ENCODE data around the gene RERE.
"Not testable (repeated sequence)": the region's sequence is repeated elsewhere in the genome, so short reads cannot be mapped to it uniquely, and the experiment has no call there.

Gene RERE

DNA sequence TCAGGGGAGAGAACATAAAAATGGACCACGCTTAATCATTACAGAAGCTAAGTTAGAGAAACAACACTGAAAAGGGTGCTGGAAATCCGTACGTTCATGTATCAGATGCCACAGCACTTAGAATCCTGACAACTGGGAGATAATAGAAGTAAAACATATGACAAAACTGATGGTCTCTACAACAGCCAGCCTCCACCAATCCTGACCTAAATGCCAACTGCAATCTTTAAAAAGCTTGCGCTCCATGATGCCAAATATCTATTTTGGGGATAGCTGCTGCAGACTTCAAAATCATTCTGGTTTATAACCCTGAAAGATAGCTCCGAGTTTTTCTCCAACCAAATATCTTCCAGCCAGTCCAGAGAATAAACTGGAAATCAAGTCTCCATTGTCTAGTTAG is 178.3 kb downstream of the RERE start:
- DNase-seq (ENCODE audit: low spot score) = no peak

GRCh38 chr1:8633741-8634501 is 183.5 kb downstream of the RERE start:
- DNase-seq (ENCODE audit: low spot score) = no peak

- peak; percentile 86 for DNase-seq (ENCODE audit: low spot score)
These were observed 185.3 kb downstream of the RERE start for GRCh38 chr1:8632102-8632501.

DNA sequence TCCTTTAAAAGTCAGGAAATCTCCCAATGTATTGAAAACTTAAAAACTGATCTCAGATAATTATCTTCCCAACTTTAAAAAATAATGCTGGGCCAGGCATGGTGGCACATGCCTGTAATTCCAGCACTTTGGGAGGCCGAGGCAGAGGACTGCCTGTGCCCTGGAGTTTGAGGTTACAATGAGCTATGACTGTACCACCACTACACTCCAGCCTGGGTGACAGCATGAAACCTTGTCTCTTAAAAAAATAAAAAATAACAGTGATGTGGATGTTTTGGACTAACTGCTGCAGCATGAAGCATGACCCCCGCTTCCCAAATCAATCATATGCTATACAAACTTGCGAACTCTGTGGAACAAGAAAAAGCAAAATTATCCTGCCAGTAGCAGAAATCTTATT is 186.3 kb downstream of the RERE start:
- DNase-seq (ENCODE audit: low spot score) = no peak

- peak; percentile 91 for DNase-seq (ENCODE audit: low spot score)
These were observed 188.0 kb downstream of the RERE start for GRCh38 chr1:8629241-8630091.

GRCh38 chr1:8628606-8629005 is 188.8 kb downstream of the RERE start:
- no peak for DNase-seq (ENCODE audit: low spot score)

- DNase-seq (ENCODE audit: low spot score) = no peak
These were observed 189.7 kb downstream of the RERE start for GRCh38 chr1:8627728-8628127.

DNA sequence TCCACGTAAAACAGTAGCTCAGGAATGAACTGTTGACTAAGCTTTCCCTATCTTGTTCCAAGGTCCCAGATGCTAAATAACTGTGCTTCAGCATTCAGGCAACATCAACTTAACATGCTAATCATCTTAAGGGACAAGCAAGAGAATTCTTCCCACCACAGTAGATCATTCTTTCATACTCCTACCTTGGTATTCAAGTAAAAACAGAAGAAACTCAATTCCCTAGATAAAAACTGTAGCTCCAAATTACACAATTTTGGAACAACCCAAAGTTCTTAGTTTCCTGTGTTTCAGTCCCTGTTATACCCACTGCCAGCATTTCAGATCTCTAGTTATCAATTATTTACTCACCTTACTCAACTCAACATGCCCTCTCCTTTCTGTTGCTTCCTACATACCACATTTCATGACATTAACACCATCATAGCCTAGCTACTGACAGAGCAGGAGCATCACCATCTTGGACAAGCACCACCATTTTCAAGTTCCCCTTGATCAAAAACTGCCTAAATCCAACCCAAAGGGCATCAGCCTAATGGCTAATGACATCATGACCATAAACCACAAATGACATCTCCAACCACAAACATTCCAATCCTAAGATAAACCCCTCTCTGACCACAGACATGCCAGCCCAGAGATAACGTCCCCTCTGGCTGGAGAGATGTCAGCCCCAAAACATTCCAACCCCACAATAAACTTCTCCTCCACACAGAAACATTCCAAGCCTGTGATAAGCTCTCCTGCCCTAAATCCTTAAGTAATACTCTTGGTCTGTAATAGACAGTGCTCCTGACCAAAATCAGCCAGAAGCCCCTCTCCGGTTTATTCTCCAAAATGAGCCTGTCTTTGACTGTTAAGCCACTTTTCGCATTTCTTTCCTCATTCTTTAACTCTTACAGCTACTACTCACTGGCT is 191.2 kb downstream of the RERE start:
- DNase-seq (ENCODE audit: low spot score) = no peak

DNA sequence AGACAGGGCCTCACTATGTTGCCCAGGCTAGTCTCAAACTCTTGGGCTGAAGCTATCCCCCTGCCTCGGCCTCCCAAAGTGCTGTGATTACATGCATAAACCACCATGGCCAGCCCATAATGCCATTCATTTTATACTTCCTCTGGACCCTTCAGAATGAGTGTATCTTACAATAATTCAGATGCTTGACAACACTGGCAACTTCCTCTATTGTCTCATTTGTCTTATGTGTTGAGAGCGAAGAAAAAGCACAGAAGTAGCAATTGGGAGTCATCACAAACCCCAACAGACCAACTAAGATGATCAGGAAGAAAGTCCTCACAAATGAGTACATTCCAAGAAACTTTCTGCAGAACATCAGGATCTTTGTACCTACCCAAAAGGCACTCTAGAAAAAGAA is 191.9 kb downstream of the RERE start:
- DNase-seq (ENCODE audit: low spot score) = no peak

DNA sequence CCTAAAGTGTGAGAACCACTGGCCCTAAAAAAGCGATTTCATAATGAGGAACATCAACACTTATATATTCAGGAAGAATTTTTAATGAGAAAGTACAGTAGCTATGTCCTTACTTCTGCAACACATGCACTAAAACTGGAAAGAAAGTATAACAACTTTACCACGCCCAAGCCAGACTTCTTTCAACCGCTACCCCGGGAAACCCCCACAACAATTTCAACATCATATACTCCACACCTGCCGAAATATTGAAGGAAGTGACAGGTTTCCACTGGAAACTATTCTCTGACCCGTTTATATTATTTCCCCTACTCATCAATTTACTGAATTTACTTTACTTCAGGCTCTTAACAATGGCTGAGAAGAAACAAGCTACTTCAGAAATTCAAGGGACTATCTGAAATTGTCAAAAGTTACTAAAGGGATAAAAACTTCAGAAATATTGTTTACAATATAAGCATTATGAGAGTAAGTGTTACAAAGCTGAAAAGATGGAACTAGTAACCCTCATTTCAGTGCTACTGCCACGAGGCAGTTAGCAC is 193.7 kb downstream of the RERE start:
- DNase-seq (ENCODE audit: low spot score) = not testable (repeated sequence)

DNA sequence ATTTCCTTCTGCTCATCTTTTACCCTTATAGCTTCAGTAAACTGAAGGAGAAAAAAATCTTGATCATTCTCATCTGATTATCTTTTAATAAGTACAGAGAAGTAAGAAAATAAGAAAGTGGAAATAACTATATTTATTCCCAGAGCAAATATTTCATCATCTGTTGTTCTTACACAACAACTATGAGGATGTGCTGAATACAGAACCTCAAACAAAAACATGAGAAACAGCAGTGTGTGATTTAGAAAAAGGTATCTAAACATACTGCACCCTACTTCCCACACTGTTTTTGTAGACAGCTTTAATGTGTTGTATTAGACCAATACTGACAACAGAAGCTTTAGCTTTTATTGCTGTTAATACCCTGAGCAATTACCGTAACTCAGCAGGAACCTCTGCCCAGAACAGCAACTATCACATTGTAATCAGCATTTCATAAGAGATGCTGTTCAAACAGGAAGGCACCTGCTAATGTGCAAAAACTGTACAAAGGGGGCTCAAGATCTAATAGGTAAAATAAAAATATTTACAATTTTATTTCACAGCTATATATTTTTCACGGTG is 195.6 kb downstream of the RERE start:
- DNase-seq (ENCODE audit: low spot score) = not testable (repeated sequence)

DNA sequence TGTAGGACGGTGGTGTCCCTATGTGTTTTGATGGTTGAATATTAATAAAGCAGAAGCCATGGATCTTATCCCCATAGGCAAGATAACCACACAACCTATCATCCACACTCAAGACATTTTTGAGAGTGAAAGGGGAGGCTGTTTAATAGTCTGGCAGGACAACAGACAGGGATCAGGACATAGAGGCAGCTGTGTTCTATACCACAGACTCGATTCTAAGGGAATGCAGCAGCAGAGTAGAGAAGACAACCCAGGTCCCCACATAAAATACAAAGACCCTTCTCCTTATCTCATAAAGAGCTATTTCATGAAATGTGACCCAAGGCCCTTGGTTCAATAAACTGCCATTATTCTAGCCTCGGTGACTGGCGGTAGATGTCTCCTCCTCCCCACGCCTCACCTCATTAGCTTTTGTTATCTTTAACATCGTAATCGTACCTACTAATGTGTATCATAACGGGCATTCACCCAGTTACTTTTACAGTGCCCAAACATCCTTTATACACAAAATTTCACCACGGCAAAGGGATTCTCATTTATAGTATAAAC is 196.3 kb downstream of the RERE start:
- DNase-seq (ENCODE audit: low spot score) = peak; percentile 51

DNA sequence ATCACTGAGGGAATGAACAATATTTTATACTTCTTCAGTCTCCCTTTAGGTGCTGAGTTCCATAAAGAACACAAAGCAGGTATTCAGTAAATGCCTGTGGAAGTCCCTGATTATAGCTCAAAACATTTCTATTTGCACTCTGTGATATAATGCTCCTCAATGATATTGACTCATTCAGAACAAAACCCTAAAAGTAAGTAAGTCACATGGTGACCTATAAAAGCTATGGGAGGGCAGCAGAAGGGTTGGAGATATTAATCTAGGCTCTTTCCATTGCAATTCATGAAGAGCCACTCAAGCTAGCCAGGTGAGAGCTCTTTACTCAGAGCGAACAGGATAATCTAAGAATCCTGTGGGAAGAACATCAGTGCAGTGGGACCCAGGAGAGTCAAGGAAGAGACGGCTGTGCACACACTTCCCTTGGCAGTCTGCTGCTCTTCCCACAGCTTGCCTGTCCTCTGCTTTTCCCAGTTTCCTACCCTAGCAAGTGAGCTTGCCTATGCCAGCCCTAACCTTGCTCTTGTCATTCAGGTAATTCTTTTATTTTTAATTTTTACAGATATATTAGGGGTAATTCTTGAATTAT is 197.4 kb downstream of the RERE start:
- not testable (repeated sequence) for DNase-seq (ENCODE audit: low spot score)

- not testable (repeated sequence) for DNase-seq (ENCODE audit: low spot score)
These were observed 198.0 kb downstream of the RERE start for GRCh38 chr1:8619419-8619818.

GRCh38 chr1:8616791-8617190 is 200.6 kb downstream of the RERE start:
- not testable (repeated sequence) for DNase-seq (ENCODE audit: low spot score)

GRCh38 chr1:8611634-8612515 is 205.6 kb downstream of the RERE start:
- not testable (repeated sequence) for DNase-seq (ENCODE audit: low spot score)

GRCh38 chr1:8607906-8608305 is 209.5 kb downstream of the RERE start:
- DNase-seq (ENCODE audit: low spot score) = no peak

DNA sequence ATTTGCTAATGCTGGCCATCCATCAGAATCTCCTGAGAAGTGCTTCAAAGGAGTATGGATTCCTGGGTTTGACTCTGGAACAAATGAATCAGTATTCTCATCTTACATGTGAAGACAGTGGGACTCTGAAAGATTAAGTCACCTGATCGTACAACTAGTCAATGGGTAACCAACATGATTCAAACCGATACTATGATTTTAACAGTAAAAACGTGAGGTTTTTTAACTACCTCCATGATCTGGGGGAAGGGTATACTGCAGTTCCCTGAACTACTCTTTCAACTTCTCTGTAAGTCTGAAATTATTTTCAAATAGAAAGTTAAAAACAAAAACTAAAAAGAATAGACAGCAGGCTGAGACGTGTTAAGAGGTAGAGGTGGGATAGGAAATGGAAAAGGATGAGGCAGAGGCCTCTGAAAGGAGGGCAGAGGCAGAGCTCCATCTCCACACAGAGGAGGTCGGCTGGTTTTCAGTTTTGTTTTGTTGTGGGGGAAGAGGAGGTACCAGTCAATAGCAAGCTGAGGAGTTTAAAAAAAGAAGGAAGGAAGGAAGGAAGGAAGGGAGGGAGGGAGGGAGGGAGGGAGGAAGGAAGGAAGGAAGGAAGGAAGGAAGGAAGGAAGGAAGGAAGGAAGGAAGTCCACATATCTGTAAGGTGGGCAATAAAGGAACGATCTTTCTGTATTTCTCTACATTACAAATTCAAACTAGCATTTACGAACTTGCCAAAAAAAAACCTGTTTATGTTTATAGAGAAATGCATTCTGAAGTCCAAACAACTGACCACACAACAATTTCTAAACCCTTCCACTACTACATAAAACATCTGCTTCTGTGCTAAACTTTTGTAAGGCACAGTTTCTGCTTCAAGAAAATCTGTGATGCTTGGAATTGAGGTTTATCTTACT is 213.1 kb downstream of the RERE start:
- DNase-seq (ENCODE audit: low spot score) = no peak

- DNase-seq (ENCODE audit: low spot score) = no peak
These were observed 214.2 kb downstream of the RERE start for GRCh38 chr1:8603220-8603616.
